ENCODE results near the gene TMEM72. TPM values are rescaled to one million over a fixed set of nuclear protein-coding genes. Genes with fewer than 3 reads are reported as not detected.

TMEM72 gene
- polyA plus RNA-seq, 1 donor (not counting 4 experiments of a cell fraction or from before 2014, with no cell fraction given): not detected

- DNase-seq (ENCODE audit: low read depth, low spot score): no peak
- H4K20me1 ChIP-seq (ENCODE audit: control insufficient read depth, extremely low read depth, insufficient read depth, low read length): no peaks in the 10 kb centered on the region
- no peaks in the 10 kb centered on the region for H3K79me2 ChIP-seq (ENCODE audit: control insufficient read depth, insufficient read depth, low read length)
- dilution Hi-C loops (cut with MboI; ENCODE audit: extremely low pct_ligation_motif_present, low sequenced_read_pairs): no loop called here
- H3K9me3 ChIP-seq (ENCODE audit: control insufficient read depth, low read depth, low read length): no peaks in the 10 kb centered on the region
- H3K4me1 ChIP-seq (ENCODE audit: control insufficient read depth, extremely low read depth, insufficient read depth, low read length): peaks cover 11% of the 10 kb centered on the region
- H3K4me2 ChIP-seq (ENCODE audit: control insufficient read depth, extremely low read depth, insufficient read depth, low read depth, low read length): no peak overlapping the region
- H3K27ac ChIP-seq (ENCODE audit: control insufficient read depth, insufficient read depth, low read length): no peak overlapping the region
- TF ChIP-seq EZH2 (IDR thresholded peaks at IDR 0.05; ENCODE audit: low read length) (no peak), CTCF (optimal IDR thresholded peaks at IDR 0.05 in 1 of 3, IDR thresholded peaks at IDR 0.05 in 1 of 3, conservative IDR thresholded peaks at IDR 0.05 in 1 of 3; ENCODE audit: extremely low read depth in 1 of 3, insufficient read depth in 2 of 3, low read length in 3 of 3) (no peak)
- no peaks in the 10 kb centered on the region for H3K36me3 ChIP-seq (ENCODE audit: control insufficient read depth in 2 of 2, extremely low read depth in 1 of 2, insufficient read depth in 2 of 2, low read length in 2 of 2)
- H2AFZ ChIP-seq (ENCODE audit: control insufficient read depth, low read length): no peak overlapping the region
- no peaks in the 10 kb centered on the region for H3K27me3 ChIP-seq (ENCODE audit: control insufficient read depth, extremely low read depth, insufficient read depth, low read length)
- H3K9me1 ChIP-seq (ENCODE audit: control insufficient read depth, extremely low read depth, insufficient read depth, low read length): no peaks in the 10 kb centered on the region
- no peak for FAIRE-seq
- H3K4me3 ChIP-seq (ENCODE audit: control insufficient read depth in 2 of 3, extremely low read depth in 1 of 3, insufficient read depth in 2 of 3, low read depth in 1 of 3, low read length in 3 of 3): no peak overlapping the region
- no peak overlapping the region for H3K9ac ChIP-seq (ENCODE audit: control insufficient read depth, extremely low read depth, insufficient read depth, low read length)
These were observed 75.0 kb downstream of the TMEM72 start for GRCh38 chr10:44986179-44986578.

Other genes starting within 250 kb of the TMEM72 start
- gene RASSF4, start 48.5 kb downstream of the TMEM72 start, polyA plus RNA-seq: 0.20 to 0.54 TPM (median 0.23 TPM) in 3 replicates
- gene DEPP1, start 67.5 kb downstream of the TMEM72 start, polyA plus RNA-seq: 0.90 to 1.2 TPM (median 0.95 TPM) in 3 replicates
- 4.0 to 9.4 TPM (median 6.8 TPM) in 3 replicates for gene ZNF22, start 89.6 kb downstream of the TMEM72 start, polyA plus RNA-seq